DMS79 (cell line): ENCODE results near the gene ADISSP.

Experiments
- DNase-seq: peaks from one replicate; lab custom pipeline; 2025; lab: John Stamatoyannopoulos, UW

ADISSP gene

DNA sequence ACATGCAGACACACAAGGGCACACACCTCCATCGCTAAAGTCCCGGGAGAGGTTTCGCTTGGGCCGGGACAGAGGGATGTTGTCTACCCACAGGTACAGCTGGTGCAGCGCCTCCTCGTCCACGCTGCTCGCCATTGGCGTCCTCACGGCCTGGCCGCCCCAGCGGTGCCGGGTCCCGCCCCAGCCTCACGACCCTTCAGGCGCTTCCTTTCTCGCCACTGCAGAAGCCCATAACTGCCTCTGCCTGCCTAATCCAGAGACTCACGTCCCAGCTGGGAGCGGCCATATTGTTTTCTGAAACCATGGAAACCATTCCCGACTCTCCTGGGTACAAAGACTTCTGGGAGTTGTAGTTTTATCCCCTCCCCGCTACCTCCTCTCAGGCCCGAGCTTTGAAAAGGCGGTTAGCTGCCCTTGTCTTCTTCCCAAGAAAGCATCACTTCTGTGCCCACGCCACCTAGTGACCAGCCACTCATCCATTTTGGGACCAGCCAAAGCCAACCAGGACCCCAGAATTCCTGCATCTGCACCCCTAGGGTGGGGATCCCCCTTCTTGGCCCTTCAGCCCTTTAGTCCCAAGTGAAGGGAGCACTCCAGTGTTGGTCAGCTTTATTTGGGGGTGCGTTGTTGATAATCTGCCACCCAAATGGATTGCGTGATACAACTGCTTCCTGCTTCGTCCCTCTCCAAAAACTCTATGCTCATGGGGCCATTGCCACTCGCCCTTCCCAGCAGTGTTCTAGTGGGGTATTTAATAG, 13.8 kb upstream of the ADISSP start, which contains the start of gene SPEF1:
TSS of gene SPEF1 (minus strand) at position 296 of the 758 bp plus-strand sequence. CDS start at position 135, 161 bp downstream.
- peak; percentile 69 for DNase-seq

DNA sequence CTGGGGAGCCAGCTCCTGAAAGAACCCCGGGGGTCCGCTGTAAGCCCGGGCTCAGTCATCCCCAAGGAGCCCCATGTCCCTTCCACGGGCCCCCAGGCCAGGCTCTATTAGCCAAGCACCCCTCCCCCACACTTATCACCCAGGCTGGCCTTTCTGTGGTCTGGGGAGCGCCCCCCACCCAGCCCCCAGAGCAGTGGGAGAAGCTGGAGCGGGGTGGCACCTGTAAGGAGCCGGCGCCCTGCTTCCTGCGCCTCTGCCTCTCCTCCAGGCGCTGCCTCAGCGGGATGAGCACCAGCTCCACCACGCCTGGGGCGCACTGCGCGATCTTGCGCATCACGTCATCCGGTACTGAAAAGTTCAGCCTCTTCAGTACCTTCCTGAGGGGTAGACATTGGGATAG, 11.4 kb upstream of the ADISSP start:
- no peak for DNase-seq

DNA sequence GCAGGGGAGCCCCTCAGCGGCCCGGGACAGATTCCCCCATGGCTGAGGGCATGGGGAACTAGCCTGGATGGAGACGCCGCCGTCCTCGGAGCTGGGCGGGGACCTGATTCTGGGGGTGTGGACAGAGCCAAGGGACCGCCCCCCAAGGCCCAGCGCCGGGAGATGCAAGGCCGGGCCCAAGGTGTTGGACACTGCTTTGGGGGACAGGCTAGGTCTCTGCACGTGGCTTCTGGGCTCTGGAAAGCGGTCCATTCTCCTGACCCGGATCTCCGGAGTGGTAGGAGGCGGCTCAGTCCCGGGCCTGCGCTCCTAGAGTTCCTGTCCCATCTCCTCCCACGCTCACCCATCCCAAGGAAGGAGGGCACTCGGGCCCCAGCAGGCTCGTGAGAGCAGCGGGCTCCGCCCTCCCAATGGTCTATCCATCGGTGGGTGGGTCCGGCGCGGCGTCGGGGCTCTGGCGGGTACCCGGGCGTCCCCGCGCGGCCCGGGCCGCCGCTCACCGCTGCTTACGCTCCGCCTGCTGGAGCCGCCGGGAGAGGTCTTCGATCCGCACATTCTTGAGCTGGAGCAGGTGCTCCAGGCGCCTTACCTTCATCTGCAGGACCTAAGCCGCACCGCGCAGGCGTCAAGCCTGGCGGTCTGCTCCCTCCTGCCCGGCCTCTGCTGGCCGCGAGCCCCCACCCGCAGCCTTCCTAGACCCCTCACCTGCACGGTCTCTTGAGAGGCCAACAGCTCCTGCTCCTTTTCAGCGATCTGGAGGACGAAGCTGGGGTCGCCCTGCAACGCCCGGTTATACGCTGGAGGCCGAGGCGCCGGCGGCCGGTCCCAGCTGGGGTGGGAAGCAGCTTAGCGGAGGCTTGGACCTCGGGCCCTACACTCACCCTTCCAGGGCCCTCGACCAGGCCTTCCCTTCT, 10.4 kb upstream of the ADISSP start:
- DNase-seq = peak; percentile 46

DNA sequence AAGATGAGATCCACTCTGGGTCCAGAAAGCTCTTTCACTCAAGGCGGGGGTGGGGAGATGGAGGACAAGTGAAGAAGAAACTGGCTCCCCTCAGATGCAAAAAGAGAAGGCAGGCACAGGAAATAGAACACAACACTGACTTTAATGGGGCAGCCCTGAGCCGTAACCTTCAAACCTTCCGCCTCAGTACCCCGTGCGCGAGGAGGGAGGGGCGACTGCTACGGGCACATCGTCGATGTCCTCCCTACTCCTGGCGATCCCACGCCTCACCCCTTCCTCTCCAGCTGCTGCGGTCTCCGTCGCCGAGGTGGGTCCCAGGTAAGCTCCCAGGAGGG, 9.8 kb upstream of the ADISSP start:
- DNase-seq = no peak

DNA sequence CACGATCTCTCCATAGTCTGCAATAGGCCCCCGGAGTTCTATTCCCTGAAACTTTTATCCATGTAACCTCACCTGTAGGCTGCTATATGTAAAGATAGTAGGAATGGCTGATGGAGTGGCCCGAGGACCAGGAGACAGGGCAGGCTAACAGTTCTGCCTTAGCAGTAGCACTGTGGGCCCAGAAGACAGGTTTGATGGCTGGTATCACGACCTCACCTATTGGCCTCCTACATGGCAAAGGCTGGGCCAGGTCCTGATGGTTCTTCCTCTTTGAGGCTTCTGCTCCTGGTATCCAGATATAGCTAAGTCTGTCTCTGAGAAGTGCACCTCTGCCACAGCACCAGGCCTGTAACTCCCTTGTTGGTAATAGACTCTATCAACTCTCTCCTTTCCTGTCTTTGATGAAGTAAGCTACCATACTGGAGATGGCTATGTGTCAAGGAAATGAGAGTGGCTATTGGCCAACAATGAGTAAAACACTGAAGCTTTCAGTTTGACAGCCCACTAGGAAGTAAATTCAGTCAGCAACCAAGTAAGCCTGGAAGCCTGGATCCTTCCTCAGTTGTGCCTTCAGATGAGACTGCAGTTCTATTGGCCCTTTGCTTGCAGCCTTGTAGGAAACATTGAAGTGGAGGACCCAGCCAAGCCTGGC, 8.0 kb upstream of the ADISSP start:
- no peak for DNase-seq

DNA sequence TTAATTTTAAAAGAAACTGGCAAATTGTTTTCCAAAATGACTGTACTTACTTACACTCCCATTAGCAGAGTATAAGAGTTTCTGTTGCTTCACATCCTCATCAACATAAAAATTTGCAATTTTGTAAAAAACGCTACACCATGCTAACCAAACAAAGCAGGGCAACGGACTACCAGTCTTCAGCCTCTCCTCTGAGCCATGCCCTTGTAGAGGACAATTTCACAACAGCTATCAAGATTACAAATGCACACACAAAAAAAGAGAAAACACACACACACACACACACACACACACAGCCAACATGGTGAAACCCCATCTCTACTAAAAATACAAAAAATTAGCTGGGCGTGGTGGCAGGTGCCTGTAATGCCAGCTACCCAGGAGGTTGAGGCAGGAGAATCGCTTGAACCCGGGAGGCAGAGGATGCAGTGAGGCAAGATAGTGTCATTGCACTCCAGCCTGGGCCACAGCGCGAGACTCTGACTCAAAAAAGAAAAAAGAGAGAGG, 4.1 kb upstream of the ADISSP start:
- DNase-seq = no peak

DNA sequence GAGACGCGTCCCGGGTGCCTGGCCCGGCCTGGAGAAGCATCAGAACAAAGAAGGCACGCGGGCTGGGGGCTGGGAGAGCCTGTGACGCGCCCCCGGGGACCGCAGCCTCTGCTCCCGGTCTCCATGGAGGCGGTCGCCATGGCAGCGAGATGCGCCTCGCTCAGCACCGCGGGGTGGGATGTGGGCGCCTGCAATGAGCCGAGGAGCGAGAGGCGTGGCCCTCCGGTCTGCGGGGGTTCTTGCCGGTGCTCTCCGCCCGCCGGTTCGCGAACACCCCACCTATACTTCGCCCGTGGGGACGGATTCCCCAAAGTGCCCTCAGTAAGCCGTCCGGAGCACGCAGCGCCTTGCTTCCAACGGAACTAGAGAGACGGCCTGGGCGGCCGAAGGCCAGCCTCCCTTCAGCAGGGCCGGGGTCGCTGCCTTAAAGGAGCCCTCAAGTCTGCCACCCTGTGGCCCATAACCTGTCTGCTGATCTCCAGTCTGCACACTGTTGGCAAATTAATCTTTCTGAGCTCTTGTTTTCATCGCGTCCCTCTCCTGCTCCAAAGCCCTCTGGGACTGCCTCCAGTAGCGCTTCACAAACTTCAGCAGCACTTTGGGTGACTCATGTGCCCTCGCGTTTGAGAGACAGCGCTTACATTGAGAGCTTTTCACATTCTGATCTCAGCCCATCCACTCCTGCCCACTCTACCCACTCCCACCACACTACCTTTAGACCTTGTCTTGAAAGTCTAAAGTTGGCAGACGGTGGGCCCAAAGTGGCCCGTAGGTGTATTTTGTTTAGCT, 983 bp upstream of the ADISSP start:
- DNase-seq = peak; percentile 52

DNA sequence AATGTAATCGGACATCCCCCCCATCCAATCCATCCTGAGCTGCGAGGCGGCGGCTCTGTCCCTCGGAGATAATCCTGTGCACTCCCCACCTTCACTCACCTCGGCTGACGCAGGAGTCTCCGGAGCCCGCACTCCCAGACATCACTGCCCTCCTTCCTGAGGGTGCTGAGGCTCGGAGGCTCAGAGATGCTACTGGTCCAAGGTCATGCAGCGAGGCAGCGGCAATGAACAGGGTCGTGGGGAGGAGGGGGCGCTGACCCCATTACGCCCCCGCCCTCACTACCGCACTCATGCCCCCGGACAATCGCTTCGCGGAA, 485 bp downstream of the ADISSP start:
- no peak for DNase-seq

DNA sequence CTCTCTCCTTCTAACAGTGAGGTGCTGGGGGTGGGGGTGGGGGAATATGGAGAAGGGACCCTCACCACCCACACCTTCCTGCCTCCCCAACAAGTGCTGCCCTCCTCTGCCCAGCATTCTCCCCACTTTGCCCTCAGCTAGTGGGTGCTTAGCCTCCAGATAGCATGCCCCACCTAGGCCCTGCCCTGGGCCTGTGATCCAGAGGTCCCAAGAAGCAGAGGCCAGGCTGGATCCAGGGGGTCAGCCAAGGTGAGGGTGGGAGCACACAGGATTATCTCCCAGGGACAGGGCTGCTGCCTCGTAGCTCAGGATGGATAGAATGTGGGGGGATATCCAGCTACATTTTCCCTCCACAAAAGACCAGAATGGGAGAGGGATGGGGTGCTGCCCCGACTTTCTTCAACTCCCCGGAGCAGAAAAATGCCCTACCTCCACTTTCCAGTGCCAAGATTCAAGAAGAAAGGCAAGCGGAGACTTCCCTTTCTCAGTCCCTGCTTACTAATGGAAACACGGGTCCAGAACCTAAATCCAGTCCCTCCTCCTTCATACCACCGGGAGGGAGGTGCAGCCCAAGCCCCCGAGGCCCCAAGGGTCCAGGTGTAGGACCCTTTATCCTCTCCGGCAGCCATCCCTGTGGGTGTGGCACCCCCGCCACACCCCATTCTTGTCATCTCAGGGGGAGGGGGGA, 987 bp downstream of the ADISSP start:
- no peak for DNase-seq

DNA sequence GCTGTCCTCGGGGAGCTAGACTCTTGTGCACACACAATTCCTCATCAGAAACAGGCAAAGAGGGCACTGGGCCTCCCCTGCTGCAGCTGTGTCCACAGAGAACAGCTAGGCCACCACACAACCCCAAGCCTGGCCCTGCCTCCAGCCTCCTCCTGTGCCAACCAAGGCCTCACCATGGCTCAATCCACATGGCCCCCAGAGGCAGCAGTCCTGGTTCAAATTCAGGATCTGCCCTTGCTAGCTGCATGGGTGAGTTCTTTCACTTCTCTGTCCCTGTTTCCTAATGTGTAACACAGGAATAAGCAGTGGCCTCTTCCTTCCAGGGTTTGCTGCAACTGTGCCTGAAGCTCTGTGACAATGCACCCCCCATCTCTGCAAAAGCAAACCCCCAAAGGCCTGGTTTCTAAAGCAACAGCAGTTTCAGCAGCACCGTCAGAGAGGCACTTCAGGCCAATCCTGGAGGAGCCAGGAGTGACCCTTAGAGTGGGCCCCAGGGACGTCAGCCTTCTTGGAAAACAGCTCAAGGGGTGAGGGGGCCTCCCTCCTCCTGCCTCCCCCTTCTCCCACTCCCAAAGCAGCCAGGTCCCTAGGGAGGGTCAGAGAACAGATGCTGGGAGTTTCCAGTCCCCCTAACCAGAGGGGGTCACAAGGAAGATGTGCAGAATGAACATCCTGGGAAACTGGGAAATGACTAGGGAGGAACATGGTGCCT, 2.2 kb downstream of the ADISSP start:
- no peak for DNase-seq

DNA sequence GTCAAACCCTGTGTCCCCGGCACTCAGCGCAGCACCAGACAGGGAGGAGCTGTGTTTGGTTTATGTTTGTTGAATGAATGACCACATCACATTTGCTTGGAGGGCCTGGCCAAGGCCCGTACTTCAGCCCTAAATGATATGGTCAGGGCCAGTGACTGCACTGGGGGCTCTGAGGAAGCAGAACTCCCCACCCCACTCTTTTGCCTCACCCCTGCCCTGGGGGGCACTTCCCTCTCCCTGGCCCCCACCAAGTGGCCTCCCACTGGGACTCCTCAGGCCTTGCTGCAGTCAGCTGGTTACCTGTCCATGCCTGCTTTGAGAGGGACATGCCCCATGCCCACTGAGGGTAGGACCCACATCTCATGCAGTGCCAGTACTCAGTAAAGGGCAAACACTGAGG, 2.9 kb downstream of the ADISSP start:
- DNase-seq = no peak

DNA sequence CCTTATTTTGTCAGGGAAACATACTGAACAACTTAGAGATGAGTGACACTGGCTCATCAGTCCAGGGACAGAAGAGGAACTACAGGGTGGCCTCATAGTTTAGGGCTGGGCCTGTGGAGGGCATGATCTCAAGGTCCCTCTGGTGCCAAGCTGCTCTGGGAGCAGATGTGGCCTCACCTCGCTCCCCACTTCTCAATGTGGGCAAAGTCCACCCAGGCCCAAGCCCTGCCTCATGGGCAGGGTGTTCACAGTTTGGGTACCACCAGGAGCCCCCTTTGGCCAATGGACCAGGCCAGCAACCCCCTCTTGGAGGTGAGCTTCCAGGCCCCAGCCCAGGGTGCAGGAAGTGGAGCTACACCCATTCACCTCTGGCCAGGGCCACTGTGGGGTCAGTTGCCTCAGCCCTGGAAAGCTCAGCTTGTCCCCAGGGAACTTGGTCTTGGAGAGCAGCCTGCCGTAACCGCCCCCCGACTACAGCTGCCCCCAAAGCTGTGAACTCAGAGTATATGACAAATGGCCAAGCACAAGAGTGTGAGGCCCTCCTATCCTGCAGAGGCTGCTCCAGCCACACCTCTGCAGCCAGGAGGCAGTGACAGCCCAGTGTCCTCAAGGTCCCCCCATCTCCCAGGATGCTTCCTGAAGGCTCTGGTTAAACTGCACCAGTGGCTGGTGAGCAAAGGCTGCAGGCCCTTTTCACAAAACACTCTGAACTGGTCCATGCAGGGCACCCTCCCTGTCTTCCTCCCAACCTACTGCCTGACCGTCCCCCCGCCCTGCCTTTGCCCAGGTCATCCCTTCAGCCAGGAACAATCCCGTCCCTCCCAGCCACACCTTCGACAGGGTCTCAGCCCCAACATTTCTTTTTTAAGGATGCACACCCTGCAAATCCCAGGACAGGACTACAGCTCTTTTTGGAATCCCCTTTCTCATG, 3.6 kb downstream of the ADISSP start:
- DNase-seq = no peak

DNA sequence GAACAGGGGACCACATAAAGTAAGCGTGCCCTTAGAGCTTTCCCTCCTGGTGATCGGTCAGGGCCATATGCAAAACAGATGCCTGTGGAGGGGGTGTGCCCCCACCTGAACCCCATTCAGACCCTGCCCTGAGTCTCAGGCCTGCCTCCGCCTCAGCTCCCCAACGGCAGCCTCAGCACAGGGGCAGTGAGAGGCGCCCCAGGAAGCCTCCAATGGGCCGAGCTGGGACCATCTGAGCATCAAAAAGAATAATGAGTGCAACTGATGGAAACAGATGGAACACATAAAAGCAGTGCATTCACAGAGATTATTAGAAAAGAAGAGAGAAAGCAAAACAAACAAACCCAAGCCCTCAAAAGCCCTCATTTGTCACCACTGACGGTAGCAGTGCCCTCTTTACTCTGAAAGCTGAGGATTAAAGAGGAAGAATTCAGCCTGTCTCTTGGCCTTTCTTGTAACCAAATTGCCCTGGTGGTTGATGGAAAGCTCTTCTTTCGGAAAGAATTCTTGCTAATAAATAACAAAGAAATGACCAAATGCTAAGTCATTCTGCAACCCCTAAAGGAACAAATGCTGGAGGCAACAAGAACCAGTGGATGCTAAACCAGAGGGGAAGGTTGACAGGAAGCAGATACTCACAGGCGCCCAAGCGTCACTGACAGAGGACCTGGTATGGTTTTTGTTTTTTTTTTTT, 6.8 kb downstream of the ADISSP start:
- no peak for DNase-seq

DNA sequence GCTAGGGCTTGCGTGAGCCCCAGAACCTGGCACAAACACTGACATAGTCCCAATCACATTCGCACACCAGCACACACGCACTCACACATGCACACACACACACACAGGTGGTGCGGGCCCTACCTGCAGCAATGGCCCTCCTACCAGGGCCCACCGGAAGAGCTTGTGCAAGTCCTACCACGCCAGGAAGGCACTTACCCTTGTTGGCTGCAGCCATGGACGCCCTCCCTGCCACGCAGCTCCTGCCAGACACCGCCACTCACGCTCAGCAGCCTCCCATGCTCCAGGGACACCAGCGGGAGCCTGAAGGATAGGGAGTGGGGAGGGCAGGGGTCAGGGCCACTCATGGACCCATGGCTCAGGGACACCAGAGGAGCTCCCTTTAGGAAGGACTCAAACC, 7.7 kb downstream of the ADISSP start:
- DNase-seq = no peak

DNA sequence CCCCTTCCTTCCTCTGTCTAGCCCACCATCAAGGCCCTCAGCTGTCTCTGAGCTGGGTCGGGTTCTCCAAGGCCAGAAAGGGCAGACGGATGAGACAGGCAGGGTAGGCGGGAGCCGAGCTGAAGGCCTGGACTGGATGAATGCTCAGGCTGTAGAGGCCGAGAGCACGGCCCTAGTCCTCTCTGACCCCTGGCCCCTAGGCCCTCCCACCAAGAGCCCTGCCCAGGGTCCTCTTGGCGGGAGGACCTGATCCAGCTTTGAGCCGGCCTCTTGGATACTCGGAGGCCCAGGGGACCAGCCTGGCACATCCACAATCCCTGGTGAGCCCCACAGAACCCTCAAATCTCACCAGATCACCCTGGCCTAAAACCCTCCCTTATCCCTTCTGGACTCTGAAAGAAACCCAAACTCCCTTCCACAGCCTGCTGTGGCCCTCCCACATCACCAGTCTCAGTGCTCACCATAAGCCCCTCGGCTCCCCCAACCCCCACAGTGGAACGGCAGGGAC, 8.2 kb downstream of the ADISSP start:
- no peak for DNase-seq

DNA sequence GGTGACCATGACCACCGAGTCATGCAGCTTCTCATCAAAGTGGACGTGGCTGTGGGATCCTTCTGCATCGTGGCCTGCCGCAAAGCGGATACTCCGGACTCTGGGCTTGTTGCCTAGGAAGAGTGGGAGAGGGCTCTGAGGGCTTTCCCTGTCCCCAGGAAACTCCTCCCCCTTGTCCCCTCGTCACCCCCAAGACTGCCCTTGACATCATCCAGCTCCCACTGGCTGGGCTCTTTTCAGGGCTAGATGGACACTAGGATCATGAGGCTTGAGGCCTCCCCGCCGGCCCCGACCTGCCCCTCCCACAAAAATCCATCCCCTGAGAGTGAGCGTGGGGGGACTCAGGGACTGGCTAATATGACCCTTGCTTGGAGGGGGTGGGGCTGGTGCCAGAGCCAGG, 9.0 kb downstream of the ADISSP start:
- DNase-seq = no peak

DNA sequence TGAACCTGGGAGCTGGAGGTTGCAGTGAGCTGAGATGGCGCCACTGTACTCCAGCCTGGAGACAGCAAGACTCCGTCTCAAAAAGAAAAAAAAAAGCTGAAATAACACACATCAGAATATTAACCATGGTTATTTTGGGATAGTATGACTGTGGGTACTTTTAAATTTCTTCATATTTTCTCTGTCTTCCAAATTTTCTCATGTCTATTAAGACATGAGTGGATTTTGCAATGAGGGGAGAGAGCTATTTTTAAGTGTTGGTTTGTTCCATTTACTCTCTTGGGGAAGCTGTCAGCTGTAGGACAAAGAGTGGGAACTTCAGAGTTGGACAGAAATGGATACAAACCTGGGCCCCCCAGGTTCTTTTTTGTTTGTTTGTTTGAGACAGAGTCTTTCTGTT, 10.3 kb downstream of the ADISSP start:
- no peak for DNase-seq

DNA sequence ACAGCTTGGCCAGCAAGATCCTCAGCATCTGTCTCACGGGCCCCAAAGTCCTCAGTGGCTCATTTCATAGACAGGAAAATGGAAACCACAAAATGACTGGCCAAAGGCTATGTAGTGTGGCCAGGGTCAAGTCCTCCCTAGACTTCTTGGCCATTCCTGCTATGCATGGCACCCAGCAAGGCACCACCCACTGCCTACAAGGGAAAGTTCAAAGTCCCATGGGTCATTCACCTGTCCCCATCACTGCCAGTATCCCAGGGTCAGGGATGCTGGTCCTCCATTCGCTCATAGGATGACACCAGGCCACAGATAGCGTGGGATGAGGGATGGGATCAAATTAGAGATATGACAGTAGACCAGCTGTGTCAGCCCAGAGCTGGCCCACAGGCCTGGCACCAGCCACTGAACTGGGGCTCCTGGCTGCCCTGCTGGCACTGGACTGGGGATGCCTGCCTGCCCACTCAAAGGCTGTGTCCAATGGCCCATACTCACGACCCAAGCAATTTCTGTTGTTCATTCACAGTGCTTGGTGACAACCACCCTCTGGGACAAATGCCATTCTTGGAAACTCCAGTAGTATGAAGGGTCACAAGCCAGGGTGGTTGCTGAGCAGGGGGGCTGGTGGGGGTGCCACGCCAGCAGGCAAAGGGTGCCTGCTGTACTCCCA, 11.6 kb downstream of the ADISSP start:
- no peak for DNase-seq
